Ascending aorta (tissue), 2 donors: Measurements from ENCODE around the gene DBH. TPM values are rescaled to one million over a fixed set of nuclear protein-coding genes. Genes with fewer than 3 reads are reported as not detected.

ENCODE experiments used
- DNase-seq, 2 donors: peaks; one replicate each; pipeline ENCODE4 v3.0.0-alpha.2; 2019; ENCODE audit warnings: low spot score in 2 of 2
- H3K27ac ChIP-seq, 2 donors: fragments of 200-600 bp; sonication (generic); one replicate each; pipeline ENCODE4 v1.5.1; 2016 to 2017; ENCODE audit warnings: mild to moderate bottlenecking in 1 of 2
- H3K27me3 ChIP-seq: fragments of 200-600 bp; sonication (generic); one replicate; pipeline ENCODE4 v1.5.1; 2017
- H3K36me3 ChIP-seq, 2 donors: fragments of 200-600 bp; sonication (generic); one replicate each; pipeline ENCODE4 v1.5.1; 2016
- H3K4me1 ChIP-seq, 2 donors: fragments of 200-600 bp; sonication (generic); one replicate each; pipeline ENCODE4 v1.5.1; 2016 to 2017; ENCODE audit warnings: mild to moderate bottlenecking in 1 of 2
- H3K4me3 ChIP-seq, 2 donors: fragments of 200-600 bp; sonication (generic); one replicate each; pipeline ENCODE4 v1.5.1; 2016 to 2017; ENCODE audit warnings: mild to moderate bottlenecking in 1 of 2
- H3K9me3 ChIP-seq, 2 donors: fragments of 200-600 bp; sonication (generic); one replicate each; pipeline ENCODE4 v1.5.1; 2016
- intact Hi-C: fragments of 100-400 bp; cut with DNase I; formaldehyde crosslinking; loops from one replicate; pipeline ENCODE4 v1.15.1; 2023
- total RNA-seq: library from RNA; depleted of rRNA; stranded (reverse); fragments of >200 nt; gene quantifications from one replicate; pipeline ENCODE4 v1.1.0, GENCODE V29; 2016
- TF ChIP-seq, protein P1 (sequence below), 3 experiments: fragments of 200-600 bp in 2 of 3; fragments of 450-650 bp in 1 of 3; sonication (generic) in 2 of 3; IDR thresholded peaks; one replicate each; pipeline ENCODE4 v1.5.1; 2016 to 2019; ENCODE audit warnings: antibody characterized with exemption in 3 of 3, mild to moderate bottlenecking in 1 of 3, moderate library complexity in 1 of 3

DBH gene
- total RNA-seq, 1 donor from 2014 or later: not detected

DNA sequence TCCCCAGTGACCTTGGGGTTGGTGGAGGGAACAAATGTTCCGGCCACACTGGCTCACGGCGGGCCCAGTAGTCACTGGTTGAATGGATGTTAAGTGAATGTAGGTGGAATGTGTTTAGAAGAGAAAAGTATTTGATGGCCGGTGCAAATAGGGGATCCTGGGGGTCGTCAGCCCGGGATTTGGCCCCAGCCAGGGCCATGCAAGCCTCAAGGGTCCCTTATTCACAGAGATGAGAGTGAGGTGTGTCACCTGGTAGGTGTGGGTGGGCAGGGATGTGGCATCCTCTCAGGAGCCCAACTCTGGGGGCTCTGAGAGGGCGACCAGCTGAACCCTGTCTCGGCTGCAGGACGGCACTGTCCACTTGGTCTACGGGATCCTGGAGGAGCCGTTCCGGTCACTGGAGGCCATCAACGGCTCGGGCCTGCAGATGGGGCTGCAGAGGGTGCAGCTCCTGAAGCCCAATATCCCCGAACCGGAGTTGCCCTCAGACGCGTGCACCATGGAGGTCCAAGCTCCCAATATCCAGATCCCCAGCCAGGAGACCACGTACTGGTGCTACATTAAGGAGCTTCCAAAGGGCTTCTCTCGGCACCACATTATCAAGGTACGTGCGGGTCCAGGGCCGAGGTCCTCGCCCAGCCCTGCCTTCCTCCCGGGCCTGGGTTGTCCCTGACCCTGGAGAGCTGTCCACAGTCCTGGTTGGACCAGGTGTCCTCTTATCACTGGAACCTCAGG, 5.9 kb downstream of the DBH start:
- Histone ChIP-seq H3K27ac (no peak overlapping the region), H3K4me3 (no peak overlapping the region), H3K36me3 (no peaks in the 10 kb centered on the region), H3K27me3 (no peaks in the 10 kb centered on the region), H3K4me1 (no peaks in the 10 kb centered on the region), H3K9me3 (no peaks in the 10 kb centered on the region)
- intact Hi-C loops: no loop called here
- TF ChIP-seq, protein P1, sequence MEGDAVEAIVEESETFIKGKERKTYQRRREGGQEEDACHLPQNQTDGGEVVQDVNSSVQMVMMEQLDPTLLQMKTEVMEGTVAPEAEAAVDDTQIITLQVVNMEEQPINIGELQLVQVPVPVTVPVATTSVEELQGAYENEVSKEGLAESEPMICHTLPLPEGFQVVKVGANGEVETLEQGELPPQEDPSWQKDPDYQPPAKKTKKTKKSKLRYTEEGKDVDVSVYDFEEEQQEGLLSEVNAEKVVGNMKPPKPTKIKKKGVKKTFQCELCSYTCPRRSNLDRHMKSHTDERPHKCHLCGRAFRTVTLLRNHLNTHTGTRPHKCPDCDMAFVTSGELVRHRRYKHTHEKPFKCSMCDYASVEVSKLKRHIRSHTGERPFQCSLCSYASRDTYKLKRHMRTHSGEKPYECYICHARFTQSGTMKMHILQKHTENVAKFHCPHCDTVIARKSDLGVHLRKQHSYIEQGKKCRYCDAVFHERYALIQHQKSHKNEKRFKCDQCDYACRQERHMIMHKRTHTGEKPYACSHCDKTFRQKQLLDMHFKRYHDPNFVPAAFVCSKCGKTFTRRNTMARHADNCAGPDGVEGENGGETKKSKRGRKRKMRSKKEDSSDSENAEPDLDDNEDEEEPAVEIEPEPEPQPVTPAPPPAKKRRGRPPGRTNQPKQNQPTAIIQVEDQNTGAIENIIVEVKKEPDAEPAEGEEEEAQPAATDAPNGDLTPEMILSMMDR (IDR thresholded peaks at IDR 0.05): no peak
- DNase-seq: no peak

DNA sequence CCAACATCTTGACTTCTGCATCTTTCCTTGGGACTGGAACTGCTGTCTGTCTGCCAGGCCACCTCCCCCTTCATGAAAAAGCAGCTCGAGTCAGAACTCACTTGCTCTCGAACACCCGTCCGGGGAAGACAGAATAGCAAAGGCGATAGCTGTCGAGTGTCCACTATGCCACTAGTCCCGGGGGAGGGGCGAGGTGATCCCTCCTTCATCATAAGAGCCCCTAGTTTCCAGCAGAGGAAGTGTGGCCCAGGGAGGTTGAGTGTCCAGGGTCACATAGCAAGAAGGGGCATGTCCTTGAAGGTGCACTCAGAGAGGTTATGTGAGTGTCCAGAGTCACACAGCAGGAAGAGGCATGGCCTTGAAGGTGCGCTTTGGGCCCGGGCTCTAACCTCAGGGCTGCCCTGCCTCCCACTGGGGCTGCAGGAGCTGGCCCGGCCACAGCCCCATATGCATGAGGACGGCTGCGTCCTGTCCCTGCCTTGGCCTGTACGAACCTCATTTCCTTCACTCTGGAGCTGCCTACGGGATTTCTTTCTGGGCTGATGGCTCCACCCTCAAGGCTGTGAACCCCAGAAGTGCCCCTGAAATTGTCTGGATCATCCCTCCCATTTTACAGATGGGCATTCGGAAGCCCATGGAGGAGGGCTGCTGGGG, 6.7 kb downstream of the DBH start:
- Histone ChIP-seq H3K4me1 (no peaks in the 10 kb centered on the region), H3K36me3 (no peaks in the 10 kb centered on the region), H3K4me3 (no peak overlapping the region), H3K27me3 (no peaks in the 10 kb centered on the region), H3K9me3 (no peaks in the 10 kb centered on the region), H3K27ac (no peak overlapping the region)
- DNase-seq: no peak
- TF ChIP-seq, protein P1 (IDR thresholded peaks at IDR 0.05): no peak
- intact Hi-C loops: no loop called here

DNA sequence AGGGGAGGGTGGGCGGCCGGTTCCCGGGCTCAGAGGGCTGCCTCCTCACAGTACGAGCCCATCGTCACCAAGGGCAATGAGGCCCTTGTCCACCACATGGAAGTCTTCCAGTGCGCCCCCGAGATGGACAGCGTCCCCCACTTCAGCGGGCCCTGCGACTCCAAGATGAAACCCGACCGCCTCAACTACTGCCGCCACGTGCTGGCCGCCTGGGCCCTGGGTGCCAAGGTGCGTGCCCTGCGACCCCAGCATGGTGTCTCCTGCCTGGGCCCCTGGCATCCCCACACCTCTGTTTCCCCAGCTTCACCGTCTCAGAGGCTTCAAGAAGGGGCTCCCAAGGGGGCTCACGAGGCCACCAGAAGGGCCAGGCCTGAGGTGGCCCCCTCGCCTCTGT, 7.2 kb downstream of the DBH start:
- no peaks in the 10 kb centered on the region for H3K36me3 ChIP-seq
- H3K27ac ChIP-seq: no peak overlapping the region
- H3K4me1 ChIP-seq: no peaks in the 10 kb centered on the region
- no peak for DNase-seq
- no peaks in the 10 kb centered on the region for H3K27me3 ChIP-seq
- no peaks in the 10 kb centered on the region for H3K9me3 ChIP-seq
- no peak overlapping the region for H3K4me3 ChIP-seq
- TF ChIP-seq, protein P1 (IDR thresholded peaks at IDR 0.05): no peak
- intact Hi-C loops: no loop called here

DNA sequence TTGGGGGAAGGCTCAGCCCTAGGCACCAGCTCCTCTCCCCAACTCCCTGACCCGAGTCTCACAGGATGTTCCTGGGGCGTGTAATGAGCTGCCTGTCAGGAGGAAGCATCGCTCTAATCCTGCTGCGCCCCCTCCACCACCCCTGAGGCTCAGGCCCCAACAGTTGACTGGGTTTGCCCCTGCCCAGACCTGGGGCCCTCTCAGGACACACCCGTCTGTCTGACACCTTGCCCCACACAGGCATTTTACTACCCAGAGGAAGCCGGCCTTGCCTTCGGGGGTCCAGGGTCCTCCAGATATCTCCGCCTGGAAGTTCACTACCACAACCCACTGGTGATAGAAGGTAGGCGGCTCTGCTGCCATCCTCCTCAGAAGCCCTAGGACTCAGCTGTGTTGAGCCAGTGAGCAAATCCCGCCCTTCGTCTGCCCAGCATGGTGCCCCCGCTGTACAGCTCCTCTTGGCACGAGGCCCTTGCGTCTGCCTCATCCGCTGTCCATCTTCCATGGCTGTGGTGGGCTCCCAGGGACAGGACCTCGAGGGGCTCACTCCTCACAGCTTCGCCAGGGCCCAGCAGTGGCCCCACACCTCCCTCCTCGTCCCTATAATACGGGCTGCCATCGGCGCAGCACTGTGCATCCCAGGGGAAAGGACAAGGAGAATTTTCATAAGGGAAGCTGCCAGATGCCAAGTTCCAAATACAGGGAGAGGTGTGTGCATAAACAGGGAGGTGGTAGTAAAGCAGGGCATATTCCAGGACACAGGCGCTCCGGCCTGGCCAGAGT, 8.0 kb downstream of the DBH start:
- H3K9me3 ChIP-seq: no peaks in the 10 kb centered on the region
- H3K4me1 ChIP-seq: no peaks in the 10 kb centered on the region
- no peak overlapping the region for H3K4me3 ChIP-seq
- H3K27me3 ChIP-seq: no peaks in the 10 kb centered on the region
- H3K27ac ChIP-seq: no peak overlapping the region
- H3K36me3 ChIP-seq: no peaks in the 10 kb centered on the region
- intact Hi-C loops: no loop called here
- TF ChIP-seq, protein P1 (IDR thresholded peaks at IDR 0.05): no peak
- no peak for DNase-seq

DNA sequence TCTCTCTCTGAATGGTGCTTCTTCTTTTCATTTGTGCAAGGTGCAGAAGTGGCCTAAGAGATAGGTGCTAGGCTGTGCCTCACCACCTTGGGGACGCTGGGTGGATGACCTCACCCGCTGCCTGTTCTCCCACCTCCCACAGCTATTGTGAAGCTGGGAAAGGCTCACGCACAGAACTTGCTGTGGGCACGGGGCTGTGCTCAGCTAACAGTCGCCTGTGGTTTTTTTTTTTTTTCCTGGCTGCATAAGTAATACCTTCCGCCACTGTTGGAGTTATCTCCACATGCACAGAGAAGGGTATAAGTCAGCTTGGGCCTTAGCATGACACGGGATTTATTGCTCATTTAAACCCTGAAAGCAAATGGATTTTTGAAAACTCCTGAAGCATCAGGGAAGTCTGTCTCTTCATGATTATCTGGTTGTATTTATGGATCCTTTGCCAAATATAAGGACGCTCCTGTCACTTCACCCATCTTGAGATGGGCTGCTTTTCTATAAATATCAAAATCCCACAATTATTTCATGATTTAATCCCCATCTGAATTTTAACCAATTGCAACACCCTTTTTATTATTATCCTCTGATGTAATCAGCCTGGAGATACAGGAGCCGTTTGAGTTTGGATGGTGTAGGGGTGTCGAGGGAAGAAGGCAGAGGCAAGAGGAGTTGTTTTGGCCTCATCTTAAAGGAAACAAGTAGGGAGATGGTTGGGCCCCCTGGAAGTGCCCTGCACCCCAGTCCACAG, 9.0 kb downstream of the DBH start:
- TF ChIP-seq, protein P1 (IDR thresholded peaks at IDR 0.05): no peak
- H3K27me3 ChIP-seq: no peaks in the 10 kb centered on the region
- H3K4me3 ChIP-seq: no peak overlapping the region
- DNase-seq: no peak
- H3K36me3 ChIP-seq: no peaks in the 10 kb centered on the region
- no peak overlapping the region for H3K27ac ChIP-seq
- no peaks in the 10 kb centered on the region for H3K4me1 ChIP-seq
- no peaks in the 10 kb centered on the region for H3K9me3 ChIP-seq
- intact Hi-C loops: no loop called here
